Measurements from ENCODE around the gene RIMKLA.

DNA sequence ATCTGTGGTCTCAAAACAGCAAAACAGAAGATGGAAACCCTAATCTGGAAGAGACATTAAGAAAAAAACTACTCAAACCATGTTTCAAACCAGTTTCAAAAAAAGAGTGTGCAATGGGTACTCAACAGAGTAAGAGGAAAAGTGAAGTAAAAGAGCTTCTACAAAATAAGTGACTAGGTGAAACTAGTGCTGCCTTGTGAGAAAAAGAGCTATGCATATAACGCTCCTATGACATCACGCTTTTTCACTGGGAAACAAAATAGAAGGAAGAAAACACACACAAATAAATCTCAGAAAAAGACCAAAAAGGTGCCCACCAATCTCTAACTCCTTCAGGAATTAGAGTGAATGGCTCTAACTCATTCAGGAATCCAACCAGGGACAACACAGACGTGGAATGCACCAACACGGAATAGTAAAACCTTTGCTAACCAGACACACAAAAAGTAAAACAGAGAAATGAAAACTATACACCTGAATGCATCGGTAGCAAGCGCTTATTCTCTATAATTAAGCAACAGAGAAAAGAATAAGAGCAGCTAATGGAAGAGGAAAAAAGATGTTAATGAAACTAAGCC, 46.8 kb upstream of the RIMKLA start:
- no peak for TF ChIP-seq EZH2 (IDR thresholded peaks at IDR 0.05; ENCODE audit: insufficient read depth, low read length)
- TF ChIP-seq, protein P1, sequence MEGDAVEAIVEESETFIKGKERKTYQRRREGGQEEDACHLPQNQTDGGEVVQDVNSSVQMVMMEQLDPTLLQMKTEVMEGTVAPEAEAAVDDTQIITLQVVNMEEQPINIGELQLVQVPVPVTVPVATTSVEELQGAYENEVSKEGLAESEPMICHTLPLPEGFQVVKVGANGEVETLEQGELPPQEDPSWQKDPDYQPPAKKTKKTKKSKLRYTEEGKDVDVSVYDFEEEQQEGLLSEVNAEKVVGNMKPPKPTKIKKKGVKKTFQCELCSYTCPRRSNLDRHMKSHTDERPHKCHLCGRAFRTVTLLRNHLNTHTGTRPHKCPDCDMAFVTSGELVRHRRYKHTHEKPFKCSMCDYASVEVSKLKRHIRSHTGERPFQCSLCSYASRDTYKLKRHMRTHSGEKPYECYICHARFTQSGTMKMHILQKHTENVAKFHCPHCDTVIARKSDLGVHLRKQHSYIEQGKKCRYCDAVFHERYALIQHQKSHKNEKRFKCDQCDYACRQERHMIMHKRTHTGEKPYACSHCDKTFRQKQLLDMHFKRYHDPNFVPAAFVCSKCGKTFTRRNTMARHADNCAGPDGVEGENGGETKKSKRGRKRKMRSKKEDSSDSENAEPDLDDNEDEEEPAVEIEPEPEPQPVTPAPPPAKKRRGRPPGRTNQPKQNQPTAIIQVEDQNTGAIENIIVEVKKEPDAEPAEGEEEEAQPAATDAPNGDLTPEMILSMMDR (IDR thresholded peaks at IDR 0.05; ENCODE audit: insufficient read depth, low read depth, low read length), result no peak
